Fibroblast of villous mesenchyme (primary cell): ENCODE measurements around the gene CTDSP1. TPM values are rescaled to one million over a fixed set of nuclear protein-coding genes. Genes with fewer than 3 reads are reported as not detected.

Experiments used
- DNase-seq: peaks from one replicate; pipeline ENCODE4 v3.0.0-alpha.2; 2010; ENCODE audit warnings: low read depth
- H3K4me3 ChIP-seq: 2 replicates; pipeline ENCODE4 v1.5.1; 2011; ENCODE audit warnings: low read depth, mild to moderate bottlenecking, low read length
- total RNA-seq: library from RNA; depleted of rRNA; stranded (reverse); fragments of >200 nt; gene quantifications from 2 replicates; pipeline ENCODE4 v1.2.3, GENCODE V29; 2012
- TF ChIP-seq, protein P1 (sequence below): IDR thresholded peaks from 2 replicates; pipeline ENCODE4 v1.5.1; 2012; ENCODE audit warnings: low read depth, mild to moderate bottlenecking, low read length; ENCODE audit not compliant: insufficient read depth

Gene CTDSP1
- total RNA-seq, 1 donor, result 66.9 TPM

GRCh38 chr2:218363736-218364135, 35.9 kb upstream of the CTDSP1 start:
- no peak for DNase-seq
- TF ChIP-seq, protein P1, sequence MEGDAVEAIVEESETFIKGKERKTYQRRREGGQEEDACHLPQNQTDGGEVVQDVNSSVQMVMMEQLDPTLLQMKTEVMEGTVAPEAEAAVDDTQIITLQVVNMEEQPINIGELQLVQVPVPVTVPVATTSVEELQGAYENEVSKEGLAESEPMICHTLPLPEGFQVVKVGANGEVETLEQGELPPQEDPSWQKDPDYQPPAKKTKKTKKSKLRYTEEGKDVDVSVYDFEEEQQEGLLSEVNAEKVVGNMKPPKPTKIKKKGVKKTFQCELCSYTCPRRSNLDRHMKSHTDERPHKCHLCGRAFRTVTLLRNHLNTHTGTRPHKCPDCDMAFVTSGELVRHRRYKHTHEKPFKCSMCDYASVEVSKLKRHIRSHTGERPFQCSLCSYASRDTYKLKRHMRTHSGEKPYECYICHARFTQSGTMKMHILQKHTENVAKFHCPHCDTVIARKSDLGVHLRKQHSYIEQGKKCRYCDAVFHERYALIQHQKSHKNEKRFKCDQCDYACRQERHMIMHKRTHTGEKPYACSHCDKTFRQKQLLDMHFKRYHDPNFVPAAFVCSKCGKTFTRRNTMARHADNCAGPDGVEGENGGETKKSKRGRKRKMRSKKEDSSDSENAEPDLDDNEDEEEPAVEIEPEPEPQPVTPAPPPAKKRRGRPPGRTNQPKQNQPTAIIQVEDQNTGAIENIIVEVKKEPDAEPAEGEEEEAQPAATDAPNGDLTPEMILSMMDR, result no peak

DNA sequence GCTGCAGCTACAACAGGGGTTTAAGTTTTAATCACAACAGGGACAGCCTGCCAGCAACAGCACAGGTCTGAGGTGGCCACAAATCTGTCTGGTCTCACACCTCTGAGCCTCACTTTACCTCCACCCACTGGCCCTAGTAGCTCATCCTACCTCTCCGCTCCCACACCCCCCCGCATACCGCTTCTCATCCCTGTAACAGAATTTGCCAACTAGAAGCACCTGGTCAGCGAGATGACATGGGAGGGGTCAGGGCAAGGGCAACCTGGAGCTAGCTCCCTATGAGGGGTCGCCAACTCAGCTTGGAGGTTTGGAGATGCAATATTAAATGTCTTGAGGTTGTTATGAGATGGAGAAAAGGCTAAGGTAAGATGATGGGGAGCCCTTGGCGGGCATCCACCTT, 35.5 kb upstream of the CTDSP1 start:
- TF ChIP-seq, protein P1, result no peak
- no peak overlapping the region for H3K4me3 ChIP-seq
- no peak for DNase-seq

More at GRCh38 chr2:218363736-218364135, 35.9 kb upstream of the CTDSP1 start:
- H3K4me3 ChIP-seq, result no peak overlapping the region

GRCh38 chr2:218366621-218367414, 32.9 kb upstream of the CTDSP1 start:
- DNase-seq, result no peak
- H3K4me3 ChIP-seq, result peak overlapping the region; percentile 64

GRCh38 chr2:218367415-218368149, 32.1 kb upstream of the CTDSP1 start:
- H3K4me3 ChIP-seq, result peak overlapping the region; percentile 64
- DNase-seq, result peak; percentile 91
- TF ChIP-seq, protein P1, result no peak

More at GRCh38 chr2:218366621-218367414, 32.9 kb upstream of the CTDSP1 start:
- TF ChIP-seq, protein P1, result no peak

DNA sequence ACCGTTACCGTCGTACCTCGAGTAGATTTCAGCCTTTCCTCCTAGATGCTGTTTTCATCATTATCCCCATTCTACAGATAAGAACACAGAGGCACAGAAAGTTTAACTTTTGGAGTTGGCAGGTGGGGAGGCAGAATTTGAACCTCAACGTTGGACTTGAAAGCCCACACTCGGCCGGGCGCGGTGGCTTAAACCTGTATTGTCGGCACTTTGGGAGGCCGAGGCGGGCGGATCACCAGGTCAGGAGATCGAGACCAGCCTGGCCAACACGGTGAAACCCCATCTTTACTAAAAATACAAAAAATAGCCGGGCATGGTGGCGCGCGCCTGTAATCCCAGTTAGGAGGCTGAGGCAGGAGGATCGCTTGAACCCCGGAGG, 31.5 kb upstream of the CTDSP1 start:
- DNase-seq, result no peak
- TF ChIP-seq, protein P1, result no peak
- H3K4me3 ChIP-seq, result peak overlapping the region; percentile 64

DNA sequence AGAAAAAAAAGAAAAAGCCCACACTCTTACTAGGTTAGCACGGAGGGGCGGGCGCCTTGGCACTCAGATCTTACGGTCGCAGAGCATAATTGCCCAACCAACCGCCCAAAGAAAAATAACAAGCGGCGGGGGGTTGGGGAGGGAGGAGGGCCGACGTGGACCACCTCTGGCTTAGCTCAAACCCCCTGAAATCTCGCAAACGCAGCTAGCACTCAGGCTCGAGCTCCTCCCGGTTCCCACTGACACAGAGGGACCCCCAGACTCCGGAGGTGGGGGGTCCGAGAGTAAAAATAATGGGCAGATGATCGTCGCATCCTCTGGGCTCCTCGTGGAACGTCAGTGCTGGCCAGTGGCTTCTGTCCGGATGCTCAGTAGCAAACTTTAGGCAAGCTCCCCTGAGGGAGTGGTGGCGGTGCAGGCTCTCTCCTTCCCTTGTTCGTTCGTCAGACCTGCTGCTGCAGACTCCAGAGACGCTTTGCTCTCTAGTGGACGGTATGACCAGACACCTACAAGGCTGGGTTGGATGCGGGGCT, 31.0 kb upstream of the CTDSP1 start:
- no peak overlapping the region for H3K4me3 ChIP-seq
- peak; percentile 55 for DNase-seq
- TF ChIP-seq, protein P1, result peak; percentile 12
